ENCODE measurements around the gene CSNK1G1. TPM values are rescaled to one million over a fixed set of nuclear protein-coding genes. Genes with fewer than 3 reads are reported as not detected.
"Not testable (repeated sequence)": the region's sequence is repeated elsewhere in the genome, so short reads cannot be mapped to it uniquely, and the experiment has no call there.

Gene CSNK1G1
- total RNA-seq, 1 experiment from 2014 or later: 18.5 TPM

- in situ Hi-C loops (cut with HindIII; ENCODE audit: low pct_unique_long_range_greater_than_20kb, low sequenced_read_pairs): no loop called here
- DNase-seq (ENCODE audit: low read depth, low spot score): no peak
Observed at GRCh38 chr15:64356710-64357040, 702 bp upstream of the CSNK1G1 start.

GRCh38 chr15:64355348-64355943 lies 527 bp downstream of the CSNK1G1 start:
- in situ Hi-C loops (cut with HindIII; ENCODE audit: low pct_unique_long_range_greater_than_20kb, low sequenced_read_pairs): no loop called here
- no peak for DNase-seq (ENCODE audit: low read depth, low spot score)

GRCh38 chr15:64354688-64355344 lies 1.2 kb downstream of the CSNK1G1 start:
- in situ Hi-C loops (cut with HindIII; ENCODE audit: low pct_unique_long_range_greater_than_20kb, low sequenced_read_pairs): no loop called here

GRCh38 chr15:64351265-64351664 lies 4.7 kb downstream of the CSNK1G1 start:
- no peak for DNase-seq (ENCODE audit: low read depth, low spot score)
- in situ Hi-C loops (cut with HindIII; ENCODE audit: low pct_unique_long_range_greater_than_20kb, low sequenced_read_pairs): no loop called here

More at GRCh38 chr15:64354688-64355344, 1.2 kb downstream of the CSNK1G1 start:
- no peak for DNase-seq (ENCODE audit: low read depth, low spot score)

GRCh38 chr15:64349375-64349774 lies 6.6 kb downstream of the CSNK1G1 start:
- no peak for DNase-seq (ENCODE audit: low read depth, low spot score)
- in situ Hi-C loops (cut with HindIII; ENCODE audit: low pct_unique_long_range_greater_than_20kb, low sequenced_read_pairs): no loop called here

- in situ Hi-C loops (cut with HindIII; ENCODE audit: low pct_unique_long_range_greater_than_20kb, low sequenced_read_pairs): no loop called here
- DNase-seq (ENCODE audit: low read depth, low spot score): no peak
Observed at GRCh38 chr15:64348455-64348854, 7.5 kb downstream of the CSNK1G1 start.

- DNase-seq (ENCODE audit: low read depth, low spot score); in situ Hi-C loops (cut with HindIII; ENCODE audit: low pct_unique_long_range_greater_than_20kb, low sequenced_read_pairs): not testable (repeated sequence)
Observed at GRCh38 chr15:64346242-64346641, 9.7 kb downstream of the CSNK1G1 start.

- no peak for DNase-seq (ENCODE audit: low read depth, low spot score)
- in situ Hi-C loops (cut with HindIII; ENCODE audit: low pct_unique_long_range_greater_than_20kb, low sequenced_read_pairs): no loop called here
Observed at GRCh38 chr15:64344651-64345294, 11.2 kb downstream of the CSNK1G1 start.

- in situ Hi-C loops (cut with HindIII; ENCODE audit: low pct_unique_long_range_greater_than_20kb, low sequenced_read_pairs): no loop called here
- no peak for DNase-seq (ENCODE audit: low read depth, low spot score)
Observed at GRCh38 chr15:64343841-64344240, 12.1 kb downstream of the CSNK1G1 start.

GRCh38 chr15:64343222-64343621 lies 12.8 kb downstream of the CSNK1G1 start:
- in situ Hi-C loops (cut with HindIII; ENCODE audit: low pct_unique_long_range_greater_than_20kb, low sequenced_read_pairs): no loop called here
- DNase-seq (ENCODE audit: low read depth, low spot score): no peak

GRCh38 chr15:64341961-64342360 lies 14.0 kb downstream of the CSNK1G1 start:
- in situ Hi-C loops (cut with HindIII; ENCODE audit: low pct_unique_long_range_greater_than_20kb, low sequenced_read_pairs): no loop called here

GRCh38 chr15:64340355-64340754 lies 15.6 kb downstream of the CSNK1G1 start:
- in situ Hi-C loops (cut with HindIII; ENCODE audit: low pct_unique_long_range_greater_than_20kb, low sequenced_read_pairs): no loop called here
- no peak for DNase-seq (ENCODE audit: low read depth, low spot score)

More at GRCh38 chr15:64341961-64342360, 14.0 kb downstream of the CSNK1G1 start:
- no peak for DNase-seq (ENCODE audit: low read depth, low spot score)

- in situ Hi-C loops (cut with HindIII; ENCODE audit: low pct_unique_long_range_greater_than_20kb, low sequenced_read_pairs): no loop called here
- no peak for DNase-seq (ENCODE audit: low read depth, low spot score)
Observed at GRCh38 chr15:64337761-64338160, 18.2 kb downstream of the CSNK1G1 start.

- in situ Hi-C loops (cut with HindIII; ENCODE audit: low pct_unique_long_range_greater_than_20kb, low sequenced_read_pairs): no loop called here
- DNase-seq (ENCODE audit: low read depth, low spot score): no peak
Observed at GRCh38 chr15:64333986-64334929, 21.7 kb downstream of the CSNK1G1 start.

GRCh38 chr15:64333516-64333915 lies 22.5 kb downstream of the CSNK1G1 start:
- no peak for DNase-seq (ENCODE audit: low read depth, low spot score)
- in situ Hi-C loops (cut with HindIII; ENCODE audit: low pct_unique_long_range_greater_than_20kb, low sequenced_read_pairs): no loop called here

GRCh38 chr15:64331668-64332067 lies 24.3 kb downstream of the CSNK1G1 start:
- in situ Hi-C loops (cut with HindIII; ENCODE audit: low pct_unique_long_range_greater_than_20kb, low sequenced_read_pairs); DNase-seq (ENCODE audit: low read depth, low spot score): not testable (repeated sequence)

- in situ Hi-C loops (cut with HindIII; ENCODE audit: low pct_unique_long_range_greater_than_20kb, low sequenced_read_pairs); DNase-seq (ENCODE audit: low read depth, low spot score): not testable (repeated sequence)
Observed at GRCh38 chr15:64326975-64327374, 29.0 kb downstream of the CSNK1G1 start.

- DNase-seq (ENCODE audit: low read depth, low spot score); in situ Hi-C loops (cut with HindIII; ENCODE audit: low pct_unique_long_range_greater_than_20kb, low sequenced_read_pairs): not testable (repeated sequence)
Observed at GRCh38 chr15:64326458-64326857, 29.5 kb downstream of the CSNK1G1 start.

All from SK-MEL-5 (cell line).